ENCODE data around the gene RTEL1.
"Not testable (repeated sequence)": the region's sequence is repeated elsewhere in the genome, so short reads cannot be mapped to it uniquely, and the experiment has no call there.

RTEL1 gene

GRCh38 chr20:63633732-63634131 is 24.4 kb upstream of the RTEL1 start:
- no peak overlapping the region for H3K27ac ChIP-seq

GRCh38 chr20:63635431-63636141 is 22.5 kb upstream of the RTEL1 start:
- in situ Hi-C loops (cut with HindIII; ENCODE audit: low pct_ligation_motif_present, low sequenced_read_pairs), result no loop called here
- Histone ChIP-seq H3K4me3 (ENCODE audit: low read depth, low read length) (no peak overlapping the region), H3K27me3 (replicated peaks) (no peaks in the 10 kb centered on the region), H3K36me3 (replicated peaks) (no peaks in the 10 kb centered on the region), H3K27ac (no peak overlapping the region)
- no peak for DNase-seq
- no peak for TF ChIP-seq CTCF (IDR thresholded peaks at IDR 0.05; ENCODE audit: low read depth, low read length, missing control alignments)

More at GRCh38 chr20:63633732-63634131, 24.4 kb upstream of the RTEL1 start:
- Histone ChIP-seq H3K36me3 (replicated peaks) (no peaks in the 10 kb centered on the region), H3K27me3 (replicated peaks) (no peaks in the 10 kb centered on the region), H3K4me3 (ENCODE audit: low read depth, low read length) (no peak overlapping the region)
- no peak for DNase-seq
- in situ Hi-C loops (cut with HindIII; ENCODE audit: low pct_ligation_motif_present, low sequenced_read_pairs), result no loop called here
- no peak for TF ChIP-seq CTCF (IDR thresholded peaks at IDR 0.05; ENCODE audit: low read depth, low read length, missing control alignments)

GRCh38 chr20:63636752-63637628 is 21.1 kb upstream of the RTEL1 start:
- Histone ChIP-seq H3K27me3 (replicated peaks) (no peaks in the 10 kb centered on the region), H3K36me3 (replicated peaks) (no peaks in the 10 kb centered on the region), H3K27ac (no peak overlapping the region), H3K4me3 (ENCODE audit: low read depth, low read length) (no peak overlapping the region)
- DNase-seq, result no peak
- TF ChIP-seq CTCF (IDR thresholded peaks at IDR 0.05; ENCODE audit: low read depth, low read length, missing control alignments), result no peak
- in situ Hi-C loops (cut with HindIII; ENCODE audit: low pct_ligation_motif_present, low sequenced_read_pairs), result no loop called here

GRCh38 chr20:63639093-63639975 is 18.8 kb upstream of the RTEL1 start:
- DNase-seq, result no peak
- Histone ChIP-seq H3K4me3 (ENCODE audit: low read depth, low read length) (no peak overlapping the region), H3K27me3 (replicated peaks) (no peaks in the 10 kb centered on the region), H3K36me3 (replicated peaks) (no peaks in the 10 kb centered on the region), H3K27ac (no peak overlapping the region)
- in situ Hi-C loops (cut with HindIII; ENCODE audit: low pct_ligation_motif_present, low sequenced_read_pairs), result no loop called here
- no peak for TF ChIP-seq CTCF (IDR thresholded peaks at IDR 0.05; ENCODE audit: low read depth, low read length, missing control alignments)

GRCh38 chr20:63640086-63640485 is 18.0 kb upstream of the RTEL1 start:
- Histone ChIP-seq H3K36me3 (replicated peaks) (no peaks in the 10 kb centered on the region), H3K27me3 (replicated peaks) (no peaks in the 10 kb centered on the region), H3K27ac (no peak overlapping the region), H3K4me3 (ENCODE audit: low read depth, low read length) (no peak overlapping the region)
- TF ChIP-seq CTCF (IDR thresholded peaks at IDR 0.05; ENCODE audit: low read depth, low read length, missing control alignments), result no peak
- in situ Hi-C loops (cut with HindIII; ENCODE audit: low pct_ligation_motif_present, low sequenced_read_pairs), result no loop called here
- DNase-seq, result no peak

- H3K36me3 ChIP-seq (replicated peaks); H3K27me3 ChIP-seq (replicated peaks); H3K27ac ChIP-seq; DNase-seq; H3K4me3 ChIP-seq (ENCODE audit: low read depth, low read length); in situ Hi-C loops (cut with HindIII; ENCODE audit: low pct_ligation_motif_present, low sequenced_read_pairs): not testable (repeated sequence)
These were observed 17.4 kb upstream of the RTEL1 start for GRCh38 chr20:63640686-63641085.

Measured in brain microvascular endothelial cell (primary cell).